HG02852 (cell line): ENCODE results near the gene TCF7L2.

ENCODE experiments used
- ATAC-seq: cut with Tn5 transposase; IDR thresholded peaks from one replicate; pipeline ENCODE4 v1.9.1; 2021; ENCODE audit warnings: mild to moderate bottlenecking, moderate library complexity; ENCODE audit not compliant: unreplicated experiment

TCF7L2 gene

DNA sequence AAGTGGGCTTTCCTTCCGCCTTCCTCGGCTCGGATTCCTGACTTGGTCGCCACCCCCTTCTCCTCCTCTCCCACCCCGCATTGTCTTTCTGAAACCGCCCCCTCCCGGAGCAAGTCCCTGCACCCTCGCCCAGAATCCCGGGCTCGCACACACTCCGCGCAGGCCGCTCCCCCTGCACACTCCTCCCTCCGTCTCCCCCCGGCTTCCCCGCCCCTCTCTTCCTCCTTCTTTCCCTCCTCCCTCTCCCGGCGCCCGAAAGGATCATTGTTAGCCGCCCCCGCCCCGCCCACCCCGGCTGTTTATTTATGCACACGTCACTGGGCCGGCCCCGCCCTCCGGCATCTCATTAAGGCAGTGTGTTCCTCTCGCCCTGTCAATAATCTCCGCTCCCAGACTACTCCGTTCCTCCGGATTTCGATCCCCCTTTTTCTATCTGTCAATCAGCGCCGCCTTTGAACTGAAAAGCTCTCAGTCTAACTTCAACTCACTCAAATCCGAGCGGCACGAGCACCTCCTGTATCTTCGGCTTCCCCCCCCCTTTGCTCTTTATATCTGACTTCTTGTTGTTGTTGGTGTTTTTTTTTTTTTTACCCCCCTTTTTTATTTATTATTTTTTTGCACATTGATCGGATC lies at the start of gene TCF7L2:
TSS of gene TCF7L2 (plus strand) at position 373 of the 633 bp plus-strand sequence. CDS start 510 bp downstream, outside the sequence.
- ATAC-seq: peak; percentile 72

- ATAC-seq: no peak
These were observed 47.3 kb upstream of the TCF7L2 start for GRCh38 chr10:112902730-112903129.

GRCh38 chr10:112904000-112904399 lies 46.0 kb upstream of the TCF7L2 start:
- no peak for ATAC-seq

DNA sequence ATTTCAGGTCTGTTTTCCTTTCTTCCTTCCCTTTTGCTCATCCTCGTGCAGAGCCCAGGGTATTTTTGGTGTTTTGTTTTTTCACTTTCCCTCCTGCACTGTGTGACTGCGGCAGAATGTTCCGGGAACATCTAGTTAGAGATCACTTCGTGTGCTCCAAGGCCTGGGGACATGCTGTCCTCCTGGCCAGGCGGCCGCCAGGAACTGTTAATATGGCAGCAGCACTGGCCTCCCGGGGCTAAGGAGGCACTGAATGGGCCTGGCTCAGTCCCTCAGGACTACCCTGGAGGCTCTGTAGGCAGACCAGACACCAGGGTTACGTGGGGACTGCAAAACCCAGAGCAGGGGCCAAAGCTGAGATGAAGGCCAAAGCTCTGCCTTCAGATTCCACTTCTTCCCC lies 43.1 kb upstream of the TCF7L2 start:
- ATAC-seq: no peak

DNA sequence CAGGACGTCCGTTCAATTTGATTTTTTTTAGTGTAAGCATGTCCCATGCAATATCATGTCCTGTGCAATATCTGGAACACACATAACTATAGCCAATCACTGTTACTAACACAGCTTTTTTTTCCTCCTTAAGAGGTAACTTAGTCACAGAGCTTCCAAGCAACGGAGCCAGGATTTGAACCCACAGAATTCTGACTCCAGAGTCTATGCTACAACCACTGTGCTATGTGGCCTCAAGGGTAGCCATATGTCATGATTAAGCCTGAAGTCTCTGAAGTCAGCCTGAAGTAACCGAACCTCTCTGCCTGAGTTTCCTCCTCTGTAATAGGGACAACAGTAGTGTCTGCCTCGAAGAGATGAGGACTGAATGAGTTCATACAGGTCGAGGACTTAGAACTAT lies 42.2 kb upstream of the TCF7L2 start:
- no peak for ATAC-seq

- no peak for ATAC-seq
These were observed 38.8 kb upstream of the TCF7L2 start for GRCh38 chr10:112911206-112911605.

- ATAC-seq: no peak
These were observed 37.6 kb upstream of the TCF7L2 start for GRCh38 chr10:112912410-112912928.

- ATAC-seq: no peak
These were observed 36.8 kb upstream of the TCF7L2 start for GRCh38 chr10:112913255-112913654.

DNA sequence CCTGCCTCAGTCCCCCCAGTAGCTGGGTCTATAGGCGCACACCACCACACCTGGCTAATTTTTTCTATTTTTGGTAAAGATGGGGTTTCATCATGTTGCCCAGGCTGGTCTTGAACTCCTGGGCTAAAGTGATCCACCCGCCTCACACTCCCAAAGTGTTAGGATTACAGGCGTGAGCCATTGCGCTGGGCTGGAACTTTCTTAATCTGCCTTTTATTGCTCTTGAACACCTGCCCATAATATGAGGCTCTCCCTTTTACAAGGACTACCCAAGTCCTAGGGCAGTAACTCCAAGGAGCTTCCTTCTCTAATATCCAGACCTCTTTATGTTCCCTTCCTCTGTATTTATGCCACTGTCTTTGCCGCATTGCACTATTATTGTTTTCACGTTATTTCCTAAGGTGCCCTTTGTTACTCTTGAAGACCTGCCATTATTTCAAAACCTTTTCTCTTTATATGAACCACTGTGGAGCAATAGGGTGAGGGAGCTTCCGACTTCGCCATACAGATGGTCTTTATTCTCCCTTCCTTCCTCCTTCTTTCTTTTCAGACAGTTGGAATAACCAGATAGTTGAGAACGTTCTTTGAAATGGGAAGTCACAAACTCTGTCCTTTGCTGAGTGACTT lies 36.3 kb upstream of the TCF7L2 start:
- no peak for ATAC-seq

- no peak for ATAC-seq
These were observed 35.6 kb upstream of the TCF7L2 start for GRCh38 chr10:112914288-112914952.

GRCh38 chr10:112915590-112916572 lies 34.2 kb upstream of the TCF7L2 start:
- ATAC-seq: no peak

- ATAC-seq: no peak
These were observed 32.4 kb upstream of the TCF7L2 start for GRCh38 chr10:112917681-112918080.

GRCh38 chr10:112918771-112919170 lies 31.3 kb upstream of the TCF7L2 start:
- ATAC-seq: no peak

DNA sequence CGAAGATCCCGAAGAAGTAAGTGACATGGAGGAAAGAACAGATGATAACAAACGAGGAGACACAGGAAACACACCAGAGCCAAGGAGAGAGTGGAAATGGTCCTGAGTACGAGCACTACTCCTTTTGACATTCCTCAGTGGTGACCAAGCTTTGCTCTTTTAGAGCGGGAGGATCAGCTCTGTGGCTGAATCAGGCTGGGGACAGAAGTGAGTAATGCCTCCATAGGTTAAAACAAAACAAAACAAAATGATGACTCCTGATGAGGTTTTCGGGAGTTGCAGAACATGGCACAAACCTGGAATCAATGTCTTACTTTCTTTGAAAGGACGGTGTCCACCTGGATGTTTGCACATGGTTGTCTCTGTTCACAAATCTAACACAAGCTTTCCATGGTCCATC lies 30.3 kb upstream of the TCF7L2 start:
- ATAC-seq: no peak

DNA sequence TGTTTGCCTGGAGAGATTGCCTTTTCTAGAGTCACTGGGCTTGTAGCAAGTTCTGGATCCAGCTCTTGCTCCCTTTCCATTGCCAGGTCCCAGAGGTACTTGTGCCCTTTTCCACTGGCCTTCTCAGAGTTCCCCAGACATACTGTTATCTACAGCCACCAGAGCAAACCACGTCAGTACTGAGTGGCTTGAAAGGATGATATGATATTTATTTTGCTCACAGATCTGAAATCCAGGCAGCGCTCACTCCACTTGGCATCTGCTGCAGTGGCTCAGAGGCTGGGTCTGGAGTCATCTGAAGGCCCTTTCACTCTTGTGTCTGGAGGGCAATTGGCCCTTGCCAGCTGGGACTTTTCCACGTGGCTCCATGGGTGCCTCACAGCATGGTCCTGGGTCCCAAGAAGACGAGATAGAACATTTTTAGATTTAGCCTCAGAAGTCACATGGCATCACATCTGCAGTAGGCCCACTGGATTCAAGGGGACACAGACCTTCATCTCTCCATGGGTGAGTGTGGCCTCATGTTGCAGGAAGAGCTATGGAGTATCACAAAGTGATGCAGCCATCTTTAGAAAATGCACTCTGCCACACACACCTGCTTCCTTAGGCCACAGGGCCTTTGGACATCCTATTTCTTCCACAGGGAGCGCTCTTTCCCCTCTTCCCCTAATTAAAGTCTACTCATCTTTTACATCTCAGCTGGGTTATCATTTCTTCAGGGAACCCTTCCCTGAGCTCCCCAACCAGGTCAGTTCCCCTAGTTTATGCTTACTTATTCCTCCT lies 22.9 kb upstream of the TCF7L2 start:
- no peak for ATAC-seq

- ATAC-seq: no peak
These were observed 22.1 kb upstream of the TCF7L2 start for GRCh38 chr10:112927980-112928379.

GRCh38 chr10:112932658-112933057 lies 17.4 kb upstream of the TCF7L2 start:
- ATAC-seq: no peak

- ATAC-seq: no peak
These were observed 15.9 kb upstream of the TCF7L2 start for GRCh38 chr10:112934193-112934592.

GRCh38 chr10:112938808-112939482 lies 11.1 kb upstream of the TCF7L2 start:
- ATAC-seq: no peak
